Central memory CD4-positive, alpha-beta T cell (primary cell): ENCODE measurements around the gene ZNF561.

Experiments used
- DNase-seq: peaks from one replicate; pipeline ENCODE4 v3.0.0; 2022

The ZNF561 gene

GRCh38 chr19:9570255-9570654 is 50.8 kb downstream of the ZNF561 start:
- DNase-seq, result no peak

GRCh38 chr19:9566729-9567128 is 54.3 kb downstream of the ZNF561 start:
- no peak for DNase-seq

- no peak for DNase-seq
Observed at GRCh38 chr19:9565900-9566705, 54.9 kb downstream of the ZNF561 start.
